ENCODE measurements around the gene MKRN2. TPM values are rescaled to one million over a fixed set of nuclear protein-coding genes. Genes with fewer than 3 reads are reported as not detected.
A peak's percentile ranks its signal among the peaks of the same experiment; 100 is the strongest.

The MKRN2 gene
- total RNA-seq, 1 donor from 2014 or later = 23.4 TPM

DNA sequence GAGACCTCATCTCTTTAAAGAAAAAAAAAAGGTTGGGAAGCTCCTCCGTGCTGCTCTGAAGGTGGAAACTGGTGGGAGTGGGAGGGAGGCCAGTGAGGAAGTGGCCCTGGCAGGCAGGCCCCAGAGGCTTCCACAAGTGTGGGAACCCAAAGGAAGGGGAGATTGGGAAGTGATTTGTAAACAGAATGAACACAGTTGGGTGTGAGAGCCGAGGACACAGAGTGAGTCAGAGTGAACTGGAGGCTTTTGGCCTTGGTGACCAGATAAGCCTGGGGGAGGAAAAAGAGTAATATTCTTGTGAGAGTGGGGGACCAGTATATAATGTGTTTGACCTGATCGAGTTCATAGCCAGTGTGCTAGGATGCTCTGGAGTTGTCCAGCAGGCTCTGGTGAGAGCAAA, 23.0 kb downstream of the MKRN2 start:
- Mint-ChIP-seq H3K9me3 (ENCODE audit: low read depth) (no peaks in the 10 kb centered on the region), H3K4me1 (ENCODE audit: low read depth) (no peaks in the 10 kb centered on the region), H3K36me3 (ENCODE audit: insufficient read depth) (peaks cover 22% of the 10 kb centered on the region), H3K27ac (peak overlapping the region; percentile 89), H3K27me3 (no peaks in the 10 kb centered on the region), H3K4me3 (ENCODE audit: low read depth) (no peak overlapping the region)
- TF ChIP-seq, protein P1, sequence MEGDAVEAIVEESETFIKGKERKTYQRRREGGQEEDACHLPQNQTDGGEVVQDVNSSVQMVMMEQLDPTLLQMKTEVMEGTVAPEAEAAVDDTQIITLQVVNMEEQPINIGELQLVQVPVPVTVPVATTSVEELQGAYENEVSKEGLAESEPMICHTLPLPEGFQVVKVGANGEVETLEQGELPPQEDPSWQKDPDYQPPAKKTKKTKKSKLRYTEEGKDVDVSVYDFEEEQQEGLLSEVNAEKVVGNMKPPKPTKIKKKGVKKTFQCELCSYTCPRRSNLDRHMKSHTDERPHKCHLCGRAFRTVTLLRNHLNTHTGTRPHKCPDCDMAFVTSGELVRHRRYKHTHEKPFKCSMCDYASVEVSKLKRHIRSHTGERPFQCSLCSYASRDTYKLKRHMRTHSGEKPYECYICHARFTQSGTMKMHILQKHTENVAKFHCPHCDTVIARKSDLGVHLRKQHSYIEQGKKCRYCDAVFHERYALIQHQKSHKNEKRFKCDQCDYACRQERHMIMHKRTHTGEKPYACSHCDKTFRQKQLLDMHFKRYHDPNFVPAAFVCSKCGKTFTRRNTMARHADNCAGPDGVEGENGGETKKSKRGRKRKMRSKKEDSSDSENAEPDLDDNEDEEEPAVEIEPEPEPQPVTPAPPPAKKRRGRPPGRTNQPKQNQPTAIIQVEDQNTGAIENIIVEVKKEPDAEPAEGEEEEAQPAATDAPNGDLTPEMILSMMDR (IDR thresholded peaks at IDR 0.05; ENCODE audit: unreplicated experiment) = no peak
- DNase-seq (ENCODE audit: low spot score, unreplicated experiment) = no peak

GRCh38 chr3:12582730-12583129, 25.8 kb downstream of the MKRN2 start:
- H3K4me1 Mint-ChIP-seq (ENCODE audit: low read depth) = no peaks in the 10 kb centered on the region
- H3K4me3 Mint-ChIP-seq (ENCODE audit: low read depth) = no peak overlapping the region
- no peak for DNase-seq (ENCODE audit: low spot score, unreplicated experiment)
- no peaks in the 10 kb centered on the region for H3K9me3 Mint-ChIP-seq (ENCODE audit: low read depth)
- H3K36me3 Mint-ChIP-seq (ENCODE audit: insufficient read depth) = peaks cover 22% of the 10 kb centered on the region
- TF ChIP-seq, protein P1 (IDR thresholded peaks at IDR 0.05; ENCODE audit: unreplicated experiment) = no peak
- H3K27ac Mint-ChIP-seq = peak overlapping the region; percentile 9
- H3K27me3 Mint-ChIP-seq = no peaks in the 10 kb centered on the region

- no peak for DNase-seq (ENCODE audit: low spot score, unreplicated experiment)
- H3K9me3 Mint-ChIP-seq (ENCODE audit: low read depth) = no peaks in the 10 kb centered on the region
- no peaks in the 10 kb centered on the region for H3K4me1 Mint-ChIP-seq (ENCODE audit: low read depth)
- H3K27me3 Mint-ChIP-seq = no peaks in the 10 kb centered on the region
- H3K4me3 Mint-ChIP-seq (ENCODE audit: low read depth) = no peak overlapping the region
- TF ChIP-seq, protein P1 (IDR thresholded peaks at IDR 0.05; ENCODE audit: unreplicated experiment) = no peak
- no peak overlapping the region for H3K27ac Mint-ChIP-seq
- peaks cover 22% of the 10 kb centered on the region for H3K36me3 Mint-ChIP-seq (ENCODE audit: insufficient read depth)
Measured at GRCh38 chr3:12583280-12583679, 26.4 kb downstream of the MKRN2 start.

GRCh38 chr3:12584083-12584482, 27.2 kb downstream of the MKRN2 start:
- Mint-ChIP-seq H3K4me3 (ENCODE audit: low read depth) (no peak overlapping the region), H3K27ac (no peak overlapping the region), H3K4me1 (ENCODE audit: low read depth) (no peaks in the 10 kb centered on the region), H3K36me3 (ENCODE audit: insufficient read depth) (peaks cover 24% of the 10 kb centered on the region), H3K9me3 (ENCODE audit: low read depth) (no peaks in the 10 kb centered on the region), H3K27me3 (no peaks in the 10 kb centered on the region)
- TF ChIP-seq, protein P1 (IDR thresholded peaks at IDR 0.05; ENCODE audit: unreplicated experiment) = no peak
- no peak for DNase-seq (ENCODE audit: low spot score, unreplicated experiment)

DNA sequence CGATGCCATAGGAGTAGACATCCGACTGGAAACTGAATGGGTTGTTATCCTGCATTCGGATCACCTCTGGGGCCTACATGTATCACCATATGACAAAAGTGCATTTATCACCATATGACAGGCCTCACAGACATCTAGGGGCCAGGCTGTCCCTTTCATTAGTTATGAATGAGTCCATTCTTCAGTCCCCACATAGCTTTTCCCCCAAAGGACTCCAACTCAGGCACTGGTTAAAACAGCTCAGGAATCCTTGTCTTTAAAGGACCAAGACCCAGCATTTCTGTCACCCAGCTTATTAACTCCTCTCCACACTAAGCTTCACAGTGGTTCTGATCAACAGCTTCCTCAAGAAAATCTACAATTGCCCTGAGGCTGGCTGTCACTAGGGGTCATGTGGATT, 28.3 kb downstream of the MKRN2 start:
- TF ChIP-seq, protein P1 (IDR thresholded peaks at IDR 0.05; ENCODE audit: unreplicated experiment) = no peak
- Mint-ChIP-seq H3K4me3 (ENCODE audit: low read depth) (no peak overlapping the region), H3K27me3 (no peaks in the 10 kb centered on the region), H3K27ac (peak overlapping the region; percentile 60), H3K4me1 (ENCODE audit: low read depth) (no peaks in the 10 kb centered on the region), H3K9me3 (ENCODE audit: low read depth) (no peaks in the 10 kb centered on the region), H3K36me3 (ENCODE audit: insufficient read depth) (peaks cover 21% of the 10 kb centered on the region)
- DNase-seq (ENCODE audit: low spot score, unreplicated experiment) = no peak

All from progenitor cell of endocrine pancreas (in vitro differentiated cells).